ENCODE data around the gene EXD2.
A peak's percentile ranks its signal among the peaks of the same experiment; 100 is the strongest.

Gene EXD2

DNA sequence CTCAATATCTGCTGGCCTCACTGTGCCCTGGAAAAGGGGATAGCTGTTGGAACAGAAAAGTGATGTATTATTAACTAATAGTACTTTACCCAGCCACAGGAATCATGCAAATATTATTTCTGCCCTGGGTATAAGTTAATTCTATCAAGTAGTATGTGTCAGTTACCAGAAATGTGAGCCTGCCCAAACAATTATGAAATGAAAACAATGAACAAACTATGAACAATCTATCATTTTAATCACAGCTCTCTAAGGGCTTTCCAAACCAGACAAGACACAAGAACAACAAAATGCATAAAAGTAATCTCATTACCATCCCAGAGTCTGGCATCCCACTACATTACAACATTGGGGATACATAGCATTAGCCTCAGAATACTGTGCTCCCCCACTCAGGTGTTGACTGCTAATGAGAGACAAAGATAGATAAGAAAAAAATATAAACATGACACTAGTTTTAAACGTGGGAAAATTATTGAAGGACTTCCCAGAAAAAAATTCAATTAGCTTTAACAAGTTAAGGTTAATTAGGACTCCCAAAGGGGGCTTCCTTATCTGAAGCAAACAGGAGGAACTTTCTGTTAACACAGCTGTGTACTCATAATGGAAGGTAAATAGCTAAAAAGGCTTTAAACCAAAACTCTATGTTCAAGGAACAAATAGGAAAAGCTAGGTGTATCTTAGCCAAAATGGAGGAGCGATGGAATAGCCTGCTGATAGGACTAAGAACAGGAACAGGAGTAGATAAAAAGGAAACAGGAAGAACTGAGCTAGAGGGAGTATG is 41.6 kb upstream of the EXD2 start:
- Histone ChIP-seq H4K20me1 (ENCODE audit: control insufficient read depth, insufficient read depth, low read depth, low read length) (peaks cover 10% of the 10 kb centered on the region; the same call in 1 of the 2 replicates), H3K4me2 (ENCODE audit: low read length) (no peak overlapping the region), H3K4me3 (ENCODE audit: low read length) (no peak overlapping the region), H3K9me2 (replicated peaks; ENCODE audit: control insufficient read depth, low read length) (no peaks in the 10 kb centered on the region), H3K4me1 (ENCODE audit: control insufficient read depth, low read length) (peaks cover 24% of the 10 kb centered on the region), H3K27ac (ENCODE audit: low read depth, low read length) (no peak overlapping the region), H3K9me3 (ENCODE audit: control insufficient read depth, insufficient read depth, low read length) (no peaks in the 10 kb centered on the region), H3K36me3 (ENCODE audit: control insufficient read depth, low read length) (peaks cover 47% of the 10 kb centered on the region), H3F3A (ENCODE audit: control insufficient read depth, insufficient read depth) (peaks cover 9% of the 10 kb centered on the region; the same call in 1 of the 2 replicates), H3K27me3 (ENCODE audit: control insufficient read depth, low read length) (peaks cover 9% of the 10 kb centered on the region), H3K79me2 (ENCODE audit: control insufficient read depth, low read length) (peaks cover 75% of the 10 kb centered on the region)
- no peak for TF ChIP-seq EZH2phosphoT487 (IDR thresholded peaks at IDR 0.05; ENCODE audit: borderline replicate concordance, low read length)
- TF ChIP-seq, protein P1, sequence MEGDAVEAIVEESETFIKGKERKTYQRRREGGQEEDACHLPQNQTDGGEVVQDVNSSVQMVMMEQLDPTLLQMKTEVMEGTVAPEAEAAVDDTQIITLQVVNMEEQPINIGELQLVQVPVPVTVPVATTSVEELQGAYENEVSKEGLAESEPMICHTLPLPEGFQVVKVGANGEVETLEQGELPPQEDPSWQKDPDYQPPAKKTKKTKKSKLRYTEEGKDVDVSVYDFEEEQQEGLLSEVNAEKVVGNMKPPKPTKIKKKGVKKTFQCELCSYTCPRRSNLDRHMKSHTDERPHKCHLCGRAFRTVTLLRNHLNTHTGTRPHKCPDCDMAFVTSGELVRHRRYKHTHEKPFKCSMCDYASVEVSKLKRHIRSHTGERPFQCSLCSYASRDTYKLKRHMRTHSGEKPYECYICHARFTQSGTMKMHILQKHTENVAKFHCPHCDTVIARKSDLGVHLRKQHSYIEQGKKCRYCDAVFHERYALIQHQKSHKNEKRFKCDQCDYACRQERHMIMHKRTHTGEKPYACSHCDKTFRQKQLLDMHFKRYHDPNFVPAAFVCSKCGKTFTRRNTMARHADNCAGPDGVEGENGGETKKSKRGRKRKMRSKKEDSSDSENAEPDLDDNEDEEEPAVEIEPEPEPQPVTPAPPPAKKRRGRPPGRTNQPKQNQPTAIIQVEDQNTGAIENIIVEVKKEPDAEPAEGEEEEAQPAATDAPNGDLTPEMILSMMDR (IDR thresholded peaks at IDR 0.05; ENCODE audit: low read depth, low read length, poor library complexity, severe bottlenecking) = no peak

DNA sequence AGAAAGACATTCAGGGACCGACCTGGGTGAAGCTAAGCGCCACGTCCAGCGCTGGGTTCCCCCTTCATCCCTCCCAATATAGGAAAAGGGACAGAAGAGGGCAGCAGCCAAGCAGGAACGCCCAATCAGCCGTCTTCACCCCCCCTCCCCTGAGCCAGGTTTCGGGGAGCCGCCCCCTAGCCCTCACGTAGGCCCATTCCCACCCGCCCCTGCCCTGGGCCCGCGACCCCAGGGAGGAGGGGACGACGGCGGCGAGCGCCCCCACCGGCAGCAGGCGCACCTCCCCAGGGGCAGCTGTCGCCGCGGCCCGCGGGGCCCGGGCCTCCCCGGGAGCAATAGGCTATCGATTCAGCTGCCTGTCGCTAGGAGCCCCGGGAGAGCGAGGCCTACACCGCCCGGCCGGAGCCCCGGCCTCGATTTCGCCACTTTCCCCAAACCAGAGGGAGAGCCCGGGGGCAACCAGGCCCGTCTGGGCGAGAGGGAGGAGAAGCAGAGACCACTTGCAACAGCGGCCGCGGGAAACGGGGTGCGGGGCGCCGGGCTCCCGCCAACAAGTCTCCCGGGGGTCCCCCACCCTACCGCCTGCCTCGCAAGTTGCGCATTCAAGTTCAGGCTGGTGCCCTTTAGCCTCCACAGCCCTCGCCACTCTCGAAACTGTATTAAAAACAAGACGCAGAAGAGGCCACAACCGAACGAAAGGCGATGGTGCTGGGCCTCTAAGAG is 39.7 kb upstream of the EXD2 start:
- peaks cover 9% of the 10 kb centered on the region; the same call in 1 of the 2 replicates for H3F3A ChIP-seq (ENCODE audit: control insufficient read depth, insufficient read depth)
- no peaks in the 10 kb centered on the region for H3K9me2 ChIP-seq (replicated peaks; ENCODE audit: control insufficient read depth, low read length)
- H3K4me3 ChIP-seq (ENCODE audit: low read length) = peak overlapping the region; percentile 95
- peaks cover 24% of the 10 kb centered on the region for H3K4me1 ChIP-seq (ENCODE audit: control insufficient read depth, low read length)
- TF ChIP-seq, protein P1 (IDR thresholded peaks at IDR 0.05; ENCODE audit: low read depth, low read length, poor library complexity, severe bottlenecking) = peak; percentile 52
- TF ChIP-seq EZH2phosphoT487 (IDR thresholded peaks at IDR 0.05; ENCODE audit: borderline replicate concordance, low read length) = no peak
- peaks cover 10% of the 10 kb centered on the region; the same call in 1 of the 2 replicates for H4K20me1 ChIP-seq (ENCODE audit: control insufficient read depth, insufficient read depth, low read depth, low read length)
- H3K79me2 ChIP-seq (ENCODE audit: control insufficient read depth, low read length) = peaks cover 60% of the 10 kb centered on the region
- H3K27ac ChIP-seq (ENCODE audit: low read depth, low read length) = peak overlapping the region; percentile 79
- H3K9me3 ChIP-seq (ENCODE audit: control insufficient read depth, insufficient read depth, low read length) = no peaks in the 10 kb centered on the region
- peak overlapping the region; percentile 98 for H3K4me2 ChIP-seq (ENCODE audit: low read length)
- peaks cover 17% of the 10 kb centered on the region for H3K27me3 ChIP-seq (ENCODE audit: control insufficient read depth, low read length)
- peaks cover 43% of the 10 kb centered on the region for H3K36me3 ChIP-seq (ENCODE audit: control insufficient read depth, low read length)

DNA sequence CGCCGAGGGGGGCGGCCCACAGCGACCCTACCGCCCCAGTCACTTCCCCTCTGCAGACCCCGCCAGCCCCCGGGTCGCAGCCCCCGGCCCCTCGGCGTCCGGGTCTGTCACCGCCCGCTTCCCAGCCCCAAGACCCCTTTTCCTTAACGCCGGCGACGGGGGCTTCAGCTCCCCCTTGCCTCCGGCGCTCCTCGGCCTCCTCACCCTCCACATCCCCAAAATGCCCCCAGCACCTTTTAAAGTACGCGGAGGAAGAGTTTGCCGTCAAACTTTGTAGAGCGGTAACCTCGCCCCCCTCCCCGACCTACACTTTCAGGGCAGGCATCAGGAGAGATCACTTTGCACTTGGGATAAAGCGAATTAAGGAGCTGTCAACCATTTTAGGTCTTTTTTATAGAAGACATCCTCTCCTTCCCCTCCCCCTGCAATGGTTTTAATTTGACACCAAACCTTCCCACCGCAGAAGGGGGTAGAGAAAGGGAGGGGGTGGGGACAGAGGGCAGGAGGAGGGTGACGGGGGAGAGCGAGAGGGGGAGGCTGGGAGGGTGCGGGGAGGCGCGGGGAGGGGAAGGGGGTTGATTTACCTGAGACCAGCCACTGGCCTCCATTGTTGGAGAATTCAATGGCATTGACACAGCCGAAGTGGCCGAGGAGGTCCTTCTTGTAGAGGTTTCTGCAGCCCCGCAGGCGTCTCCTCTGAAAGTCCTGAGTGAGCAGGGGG is 39.0 kb upstream of the EXD2 start:
- Histone ChIP-seq H3K36me3 (ENCODE audit: control insufficient read depth, low read length) (peaks cover 38% of the 10 kb centered on the region), H4K20me1 (ENCODE audit: control insufficient read depth, insufficient read depth, low read depth, low read length) (peaks cover 10% of the 10 kb centered on the region; the same call in 1 of the 2 replicates), H3K27ac (ENCODE audit: low read depth, low read length) (peak overlapping the region; percentile 79), H3F3A (ENCODE audit: control insufficient read depth, insufficient read depth) (peaks cover 9% of the 10 kb centered on the region; the same call in 1 of the 2 replicates), H3K9me3 (ENCODE audit: control insufficient read depth, insufficient read depth, low read length) (no peaks in the 10 kb centered on the region), H3K79me2 (ENCODE audit: control insufficient read depth, low read length) (peaks cover 52% of the 10 kb centered on the region), H3K27me3 (ENCODE audit: control insufficient read depth, low read length) (peaks cover 17% of the 10 kb centered on the region), H3K9me2 (replicated peaks; ENCODE audit: control insufficient read depth, low read length) (no peaks in the 10 kb centered on the region), H3K4me2 (ENCODE audit: low read length) (peak overlapping the region; percentile 98), H3K4me1 (ENCODE audit: control insufficient read depth, low read length) (peaks cover 24% of the 10 kb centered on the region), H3K4me3 (ENCODE audit: low read length) (peak overlapping the region; percentile 95)
- TF ChIP-seq, protein P1 (IDR thresholded peaks at IDR 0.05; ENCODE audit: low read depth, low read length, poor library complexity, severe bottlenecking) = no peak
- TF ChIP-seq EZH2phosphoT487 (IDR thresholded peaks at IDR 0.05; ENCODE audit: borderline replicate concordance, low read length) = no peak
